Vagina (tissue), 2 donors: ENCODE results near the gene RFPL4AL1.

Source experiments
- POLR2A ChIP-seq, 2 donors: fragments of 450-650 bp; IDR thresholded peaks; one replicate each; pipeline ENCODE4 v1.6.1; 2017; ENCODE audit warnings: antibody characterized with exemption in 2 of 2, mild to moderate bottlenecking in 2 of 2, moderate library complexity in 2 of 2
- TF ChIP-seq, protein P1 (sequence below), 3 experiments: fragments of 450-650 bp in 2 of 3; fragments of 200-600 bp in 1 of 3; sonication (generic) in 1 of 3; IDR thresholded peaks; one replicate each; pipeline ENCODE4 v1.5.1; 2017 to 2019; ENCODE audit warnings: antibody characterized with exemption in 3 of 3, mild to moderate bottlenecking in 2 of 3, moderate library complexity in 2 of 3

GRCh38 chr19:55813906-55814305 is 45.0 kb downstream of the RFPL4AL1 start:
- TF ChIP-seq, protein P1, sequence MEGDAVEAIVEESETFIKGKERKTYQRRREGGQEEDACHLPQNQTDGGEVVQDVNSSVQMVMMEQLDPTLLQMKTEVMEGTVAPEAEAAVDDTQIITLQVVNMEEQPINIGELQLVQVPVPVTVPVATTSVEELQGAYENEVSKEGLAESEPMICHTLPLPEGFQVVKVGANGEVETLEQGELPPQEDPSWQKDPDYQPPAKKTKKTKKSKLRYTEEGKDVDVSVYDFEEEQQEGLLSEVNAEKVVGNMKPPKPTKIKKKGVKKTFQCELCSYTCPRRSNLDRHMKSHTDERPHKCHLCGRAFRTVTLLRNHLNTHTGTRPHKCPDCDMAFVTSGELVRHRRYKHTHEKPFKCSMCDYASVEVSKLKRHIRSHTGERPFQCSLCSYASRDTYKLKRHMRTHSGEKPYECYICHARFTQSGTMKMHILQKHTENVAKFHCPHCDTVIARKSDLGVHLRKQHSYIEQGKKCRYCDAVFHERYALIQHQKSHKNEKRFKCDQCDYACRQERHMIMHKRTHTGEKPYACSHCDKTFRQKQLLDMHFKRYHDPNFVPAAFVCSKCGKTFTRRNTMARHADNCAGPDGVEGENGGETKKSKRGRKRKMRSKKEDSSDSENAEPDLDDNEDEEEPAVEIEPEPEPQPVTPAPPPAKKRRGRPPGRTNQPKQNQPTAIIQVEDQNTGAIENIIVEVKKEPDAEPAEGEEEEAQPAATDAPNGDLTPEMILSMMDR (IDR thresholded peaks at IDR 0.05) = no peak
- TF ChIP-seq POLR2A (IDR thresholded peaks at IDR 0.05) = no peak
